Mesendoderm (in vitro differentiated cells): ENCODE data around the gene TSSC4. TPM values are rescaled to one million over a fixed set of nuclear protein-coding genes. Genes with fewer than 3 reads are reported as not detected.
A peak's percentile ranks its signal among the peaks of the same experiment; 100 is the strongest.

Experiments used
- DNase-seq: peaks from one replicate; pipeline ENCODE4 v3.0.0; 2013
- H2AK5ac ChIP-seq: 2 replicates; pipeline ENCODE4 v1.6.1; 2013; ENCODE audit warnings: low read length, inconsistent platforms
- H2BK120ac ChIP-seq: 2 replicates; pipeline ENCODE4 v1.6.1; 2013; ENCODE audit warnings: low read depth, mild to moderate bottlenecking, low read length, moderate library complexity, mixed read lengths
- H2BK15ac ChIP-seq: replicated peaks from 2 replicates; pipeline ENCODE4 v1.6.1; 2013; ENCODE audit warnings: low read depth, mild to moderate bottlenecking, moderate library complexity
- H2BK5ac ChIP-seq: 2 replicates; pipeline ENCODE4 v1.6.1; 2013; ENCODE audit warnings: low read length, inconsistent platforms
- H3K18ac ChIP-seq: 2 replicates; pipeline ENCODE4 v1.6.1; 2013; ENCODE audit warnings: mild to moderate bottlenecking, low read length, mixed read lengths
- H3K23ac ChIP-seq: one replicate; pipeline ENCODE4 v1.6.1; 2013; ENCODE audit warnings: low read length
- H3K27ac ChIP-seq: 2 replicates; pipeline ENCODE4 v1.5.1; 2013; ENCODE audit warnings: low read depth, mild to moderate bottlenecking, inconsistent platforms, low read length, moderate library complexity
- H3K27me3 ChIP-seq: 2 replicates; pipeline ENCODE4 v1.6.1; 2013; ENCODE audit warnings: low read length, control low read depth, mild to moderate bottlenecking, inconsistent platforms; ENCODE audit not compliant: insufficient read depth, poor library complexity
- H3K36me3 ChIP-seq: 2 replicates; pipeline ENCODE4 v1.6.1; 2013; ENCODE audit warnings: low read length, inconsistent platforms; ENCODE audit not compliant: control insufficient read depth, insufficient read depth
- H3K4ac ChIP-seq: one replicate; pipeline ENCODE4 v1.6.1; 2013; ENCODE audit warnings: low read depth, mild to moderate bottlenecking, low read length, moderate library complexity
- H3K4me1 ChIP-seq: 2 replicates; pipeline ENCODE4 v1.6.1; 2013; ENCODE audit warnings: low read depth, low read length, inconsistent platforms; ENCODE audit not compliant: control insufficient read depth
- H3K4me2 ChIP-seq: 2 replicates; pipeline ENCODE4 v1.6.1; 2013; ENCODE audit warnings: low read length
- H3K4me3 ChIP-seq: 2 replicates; pipeline ENCODE4 v1.5.1; 2013; ENCODE audit warnings: mild to moderate bottlenecking, low read length
- H3K56ac ChIP-seq: one replicate; pipeline ENCODE4 v1.6.1; 2013; ENCODE audit warnings: low read length
- H3K79me1 ChIP-seq: 2 replicates; pipeline ENCODE4 v1.6.1; 2013; ENCODE audit warnings: low read length, inconsistent platforms
- H3K79me2 ChIP-seq: 2 replicates; pipeline ENCODE4 v1.6.1; 2013; ENCODE audit warnings: mild to moderate bottlenecking, low read length; ENCODE audit not compliant: control insufficient read depth, insufficient read depth
- H3K9ac ChIP-seq: 2 replicates; pipeline ENCODE4 v1.6.1; 2013; ENCODE audit warnings: low read length, inconsistent platforms
- H4K5ac ChIP-seq: one replicate; pipeline ENCODE4 v1.6.1; 2013; ENCODE audit warnings: low read length
- H4K8ac ChIP-seq: one replicate; pipeline ENCODE4 v1.6.1; 2013; ENCODE audit warnings: low read depth, mild to moderate bottlenecking, control low read depth, low read length, moderate library complexity
- WGBS: extraction: QIAGEN DNeasy Blood & Tissue Kit; methylation state at CpG from one replicate; pipeline ENCODE4 v1.1.7; 2013; ENCODE audit warnings: low lambda C conversion rate, missing lambda C conversion rate; ENCODE audit not compliant: insufficient coverage; ENCODE audit errors: extremely low coverage; 5-methylcytosine and 5-hydroxymethylcytosine counted together
- polyA plus RNA-seq, 2 experiments: library from polyadenylated mRNA; stranded (reverse); fragments of 200-250 nt; gene quantifications; one replicate each; pipeline ENCODE4 v1.2.3, GENCODE V29; 2013

Gene TSSC4
- 66.6 TPM for polyA plus RNA-seq (2013, experiment 1 of 2)
- 66.0 TPM for polyA plus RNA-seq (2013, experiment 2 of 2)

GRCh38 chr11:2400069-2400761 is at the start of gene TSSC4:
Gene TSSC4, plus strand, starts transcription at chr11:2400750. Its CDS starts 1,884 bp downstream, at chr11:2402634.
- Histone ChIP-seq H3K56ac (peak within 1 kb of the TSS; percentile 96), H2AK5ac (peak within 1 kb of the TSS; percentile 82), H3K79me1 (peaks cover 11% of the 10 kb centered on the region), H3K36me3 (peaks cover 3% of the 10 kb centered on the region), H3K27ac (peak within 1 kb of the TSS; percentile 69), H3K4me1 (peaks cover 5% of the 10 kb centered on the region), H2BK120ac (no peak within 1 kb of the TSS), H3K4me3 (peak within 1 kb of the TSS; percentile 95), H3K4me2 (peak within 1 kb of the TSS; percentile 64), H3K9ac (peak within 1 kb of the TSS; percentile 99), H2BK15ac (no peak within 1 kb of the TSS), H3K27me3 (no peaks in the 10 kb centered on the region), H3K23ac (no peak within 1 kb of the TSS), H3K79me2 (peaks cover 11% of the 10 kb centered on the region), H2BK5ac (peak within 1 kb of the TSS; percentile 35), H4K5ac (no peak within 1 kb of the TSS), H3K4ac (peak within 1 kb of the TSS; percentile 77), H3K18ac (no peak within 1 kb of the TSS), H4K8ac (peak within 1 kb of the TSS; percentile 57)
- no CpG with 5 or more reads among the region's 66 CpGs for WGBS
- DNase-seq, result peak; percentile 100

DNA sequence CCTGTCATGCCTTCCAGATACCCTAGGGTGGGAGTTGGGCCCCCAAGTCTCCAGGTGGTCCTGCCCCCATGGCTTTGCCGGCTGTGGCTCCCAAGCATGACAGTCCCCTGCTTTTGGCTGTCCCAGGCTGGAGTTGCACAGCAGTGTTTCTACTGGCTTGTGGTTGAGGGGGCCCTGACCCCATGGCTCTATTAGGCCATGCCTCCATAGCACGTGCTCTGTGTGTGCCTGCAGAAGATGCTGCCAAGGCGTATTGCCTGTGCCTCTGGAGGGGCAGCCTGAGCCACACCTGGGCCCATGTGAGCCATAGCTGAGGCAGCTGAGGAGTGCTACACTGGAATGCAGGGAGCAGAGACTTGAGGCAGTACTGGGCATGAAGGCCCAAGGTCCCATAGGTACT is 48.8 kb upstream of the TSSC4 start:
- WGBS, result no CpG with 5 or more reads among the region's 3 CpGs
- Histone ChIP-seq H4K8ac (no peak overlapping the region), H3K23ac (no peak overlapping the region), H3K79me2 (no peaks in the 10 kb centered on the region), H3K4me2 (no peak overlapping the region), H2BK5ac (no peak overlapping the region), H3K4me3 (no peak overlapping the region), H3K9ac (no peak overlapping the region), H2BK120ac (no peak overlapping the region), H3K79me1 (no peaks in the 10 kb centered on the region), H3K36me3 (no peaks in the 10 kb centered on the region), H2AK5ac (no peak overlapping the region), H3K27ac (no peak overlapping the region), H3K18ac (no peak overlapping the region), H3K4me1 (no peaks in the 10 kb centered on the region), H3K56ac (no peak overlapping the region), H3K27me3 (no peaks in the 10 kb centered on the region), H2BK15ac (no peak overlapping the region), H3K4ac (no peak overlapping the region), H4K5ac (no peak overlapping the region)
- no peak for DNase-seq

GRCh38 chr11:2352420-2352819 is 48.1 kb upstream of the TSSC4 start:
- H3K4me2 ChIP-seq, result no peak overlapping the region
- no peak overlapping the region for H3K4ac ChIP-seq
- H3K4me3 ChIP-seq, result no peak overlapping the region
- H3K18ac ChIP-seq, result no peak overlapping the region
- no peak overlapping the region for H4K5ac ChIP-seq
- H2BK15ac ChIP-seq, result no peak overlapping the region
- no peak overlapping the region for H3K27ac ChIP-seq
- H4K8ac ChIP-seq, result no peak overlapping the region
- no peak for DNase-seq
- H3K79me2 ChIP-seq, result no peaks in the 10 kb centered on the region
- no peaks in the 10 kb centered on the region for H3K4me1 ChIP-seq
- no peak overlapping the region for H3K23ac ChIP-seq
- H3K36me3 ChIP-seq, result no peaks in the 10 kb centered on the region
- H3K9ac ChIP-seq, result no peak overlapping the region
- H3K56ac ChIP-seq, result no peak overlapping the region
- WGBS, result no CpG with 5 or more reads among the region's 4 CpGs
- H3K27me3 ChIP-seq, result no peaks in the 10 kb centered on the region
- no peaks in the 10 kb centered on the region for H3K79me1 ChIP-seq
- no peak overlapping the region for H2AK5ac ChIP-seq
- H2BK5ac ChIP-seq, result no peak overlapping the region
- no peak overlapping the region for H2BK120ac ChIP-seq

DNA sequence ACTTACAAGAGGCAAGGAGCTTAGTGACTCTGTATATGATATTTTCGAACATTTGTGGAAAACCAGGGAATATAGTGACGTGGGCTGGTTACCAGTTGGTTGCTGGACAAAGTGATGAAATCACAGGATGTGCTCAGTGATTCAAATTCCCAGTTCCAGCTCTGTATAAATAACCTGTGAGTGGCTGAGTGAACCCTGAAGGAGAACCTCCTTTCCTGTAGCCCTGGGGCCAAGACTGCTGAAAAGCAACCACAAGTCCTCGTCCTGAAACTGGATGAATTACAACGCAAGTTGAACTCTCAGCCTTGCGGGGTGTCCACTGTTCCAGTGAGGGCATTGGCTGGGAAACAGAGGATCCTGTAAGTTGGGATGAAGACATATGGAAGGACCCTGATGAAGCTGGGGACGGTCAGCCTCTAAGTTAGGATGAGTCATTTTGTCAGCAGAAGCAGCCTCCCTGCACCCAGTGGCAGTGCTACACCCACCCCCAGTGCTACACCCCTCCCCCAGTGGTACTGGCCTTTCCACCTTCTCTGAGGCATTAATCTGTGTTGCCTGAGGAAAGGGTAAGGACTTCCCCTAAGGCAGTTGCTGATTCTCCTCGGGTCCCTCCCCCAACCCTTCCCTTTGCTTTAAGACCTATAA is 45.4 kb upstream of the TSSC4 start:
- DNase-seq, result no peak
- WGBS, result no CpG with 5 or more reads among the region's 7 CpGs
- no peak overlapping the region for H2BK5ac ChIP-seq
- no peak overlapping the region for H4K8ac ChIP-seq
- H3K79me2 ChIP-seq, result no peaks in the 10 kb centered on the region
- H3K4me1 ChIP-seq, result no peaks in the 10 kb centered on the region
- H3K9ac ChIP-seq, result no peak overlapping the region
- no peak overlapping the region for H3K4me2 ChIP-seq
- no peak overlapping the region for H2AK5ac ChIP-seq
- H3K18ac ChIP-seq, result no peak overlapping the region
- no peak overlapping the region for H4K5ac ChIP-seq
- no peak overlapping the region for H3K4me3 ChIP-seq
- H3K27me3 ChIP-seq, result no peaks in the 10 kb centered on the region
- H3K79me1 ChIP-seq, result no peaks in the 10 kb centered on the region
- H2BK120ac ChIP-seq, result no peak overlapping the region
- no peak overlapping the region for H3K4ac ChIP-seq
- no peaks in the 10 kb centered on the region for H3K36me3 ChIP-seq
- H3K56ac ChIP-seq, result no peak overlapping the region
- H3K23ac ChIP-seq, result no peak overlapping the region
- no peak overlapping the region for H3K27ac ChIP-seq
- H2BK15ac ChIP-seq, result no peak overlapping the region

DNA sequence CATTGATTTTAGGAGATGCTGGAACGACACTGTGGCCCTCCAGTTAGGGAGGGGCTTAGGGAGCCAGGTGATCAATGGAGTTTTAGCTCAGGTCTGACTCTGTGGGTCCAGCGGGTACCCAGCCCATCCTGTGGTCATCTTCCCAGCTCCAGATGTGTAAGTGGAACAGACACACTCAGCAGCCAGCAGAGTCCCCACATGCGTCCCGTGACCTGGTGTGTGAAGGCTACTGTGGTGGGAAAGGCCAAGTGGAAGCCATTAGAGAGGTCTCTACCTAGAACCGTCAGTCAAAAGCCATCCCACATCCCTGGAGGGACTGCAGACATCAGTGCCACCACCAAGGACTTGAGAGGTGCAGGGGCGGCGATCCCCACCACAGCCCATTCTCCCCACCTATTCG is 43.3 kb upstream of the TSSC4 start:
- no peak overlapping the region for H3K23ac ChIP-seq
- H2AK5ac ChIP-seq, result no peak overlapping the region
- H3K27me3 ChIP-seq, result no peaks in the 10 kb centered on the region
- H2BK15ac ChIP-seq, result no peak overlapping the region
- H3K18ac ChIP-seq, result no peak overlapping the region
- no peaks in the 10 kb centered on the region for H3K79me1 ChIP-seq
- no peak overlapping the region for H3K56ac ChIP-seq
- H4K8ac ChIP-seq, result no peak overlapping the region
- H3K4me2 ChIP-seq, result no peak overlapping the region
- no peaks in the 10 kb centered on the region for H3K79me2 ChIP-seq
- H2BK5ac ChIP-seq, result no peak overlapping the region
- H3K36me3 ChIP-seq, result no peaks in the 10 kb centered on the region
- H3K27ac ChIP-seq, result no peak overlapping the region
- no peak overlapping the region for H3K9ac ChIP-seq
- WGBS, result no CpG with 5 or more reads among the region's 8 CpGs
- no peak overlapping the region for H2BK120ac ChIP-seq
- no peak for DNase-seq
- H4K5ac ChIP-seq, result no peak overlapping the region
- no peak overlapping the region for H3K4me3 ChIP-seq
- no peak overlapping the region for H3K4ac ChIP-seq
- H3K4me1 ChIP-seq, result no peaks in the 10 kb centered on the region
